ENCODE results near the gene LRRC49.
A peak's percentile ranks its signal among the peaks of the same experiment; 100 is the strongest.
"Not testable (repeated sequence)": the region's sequence is repeated elsewhere in the genome, so short reads cannot be mapped to it uniquely, and the experiment has no call there.

Gene LRRC49

GRCh38 chr15:70920981-70921696 is 28.5 kb downstream of the LRRC49 start:
- no peak overlapping the region for H3K4me3 ChIP-seq
- H3K4me1 ChIP-seq, result no peaks in the 10 kb centered on the region
- no peaks in the 10 kb centered on the region for H3K36me3 ChIP-seq (replicated peaks)
- H3K27me3 ChIP-seq (ENCODE audit: low read depth), result no peaks in the 10 kb centered on the region
- no peak for DNase-seq (ENCODE audit: low spot score in 2 of 2)
- in situ Hi-C loops (cut with MboI; ENCODE audit: low sequenced_read_pairs), result no loop called here
- H3K9me3 ChIP-seq, result no peaks in the 10 kb centered on the region

- DNase-seq (ENCODE audit: low spot score in 2 of 2), result no peak
- H3K4me1 ChIP-seq, result peaks cover 3% of the 10 kb centered on the region; the same call in 1 of the 2 replicates
- H3K36me3 ChIP-seq (replicated peaks), result no peaks in the 10 kb centered on the region
- in situ Hi-C loops (cut with MboI; ENCODE audit: low sequenced_read_pairs), result no loop called here
- no peaks in the 10 kb centered on the region for H3K9me3 ChIP-seq
- H3K4me3 ChIP-seq, result no peak overlapping the region
- no peaks in the 10 kb centered on the region for H3K27me3 ChIP-seq (ENCODE audit: low read depth)
Observed at GRCh38 chr15:70922119-70922518, 29.5 kb downstream of the LRRC49 start.

GRCh38 chr15:70923311-70924080 is 30.9 kb downstream of the LRRC49 start:
- no peaks in the 10 kb centered on the region for H3K9me3 ChIP-seq
- no peaks in the 10 kb centered on the region for H3K27me3 ChIP-seq (ENCODE audit: low read depth)
- no peaks in the 10 kb centered on the region for H3K36me3 ChIP-seq (replicated peaks)
- H3K4me3 ChIP-seq, result no peak overlapping the region
- no peak for DNase-seq (ENCODE audit: low spot score in 2 of 2)
- peaks cover 3% of the 10 kb centered on the region; the same call in 1 of the 2 replicates for H3K4me1 ChIP-seq
- in situ Hi-C loops (cut with MboI; ENCODE audit: low sequenced_read_pairs), result no loop called here

GRCh38 chr15:70926914-70927313 is 34.3 kb downstream of the LRRC49 start:
- H3K27me3 ChIP-seq (ENCODE audit: low read depth); H3K9me3 ChIP-seq; H3K4me1 ChIP-seq; DNase-seq (ENCODE audit: low spot score in 2 of 2); H3K36me3 ChIP-seq (replicated peaks); H3K4me3 ChIP-seq; in situ Hi-C loops (cut with MboI; ENCODE audit: low sequenced_read_pairs): not testable (repeated sequence)

GRCh38 chr15:70931821-70932220 is 39.2 kb downstream of the LRRC49 start:
- H3K4me1 ChIP-seq, result peaks cover 12% of the 10 kb centered on the region
- H3K27me3 ChIP-seq (ENCODE audit: low read depth), result no peaks in the 10 kb centered on the region
- in situ Hi-C loops (cut with MboI; ENCODE audit: low sequenced_read_pairs), result no loop called here
- no peaks in the 10 kb centered on the region for H3K36me3 ChIP-seq (replicated peaks)
- H3K9me3 ChIP-seq, result no peaks in the 10 kb centered on the region
- no peak for DNase-seq (ENCODE audit: low spot score in 2 of 2)
- no peak overlapping the region for H3K4me3 ChIP-seq

- H3K36me3 ChIP-seq (replicated peaks), result no peaks in the 10 kb centered on the region
- in situ Hi-C loops (cut with MboI; ENCODE audit: low sequenced_read_pairs), result no loop called here
- no peaks in the 10 kb centered on the region for H3K9me3 ChIP-seq
- DNase-seq (ENCODE audit: low spot score in 2 of 2), result no peak
- no peak overlapping the region for H3K4me3 ChIP-seq
- H3K27me3 ChIP-seq (ENCODE audit: low read depth), result no peaks in the 10 kb centered on the region
- peaks cover 14% of the 10 kb centered on the region for H3K4me1 ChIP-seq
Observed at GRCh38 chr15:70932397-70932796, 39.8 kb downstream of the LRRC49 start.

- Histone ChIP-seq H3K4me3 (no peak overlapping the region), H3K4me1 (peaks cover 16% of the 10 kb centered on the region), H3K9me3 (no peaks in the 10 kb centered on the region), H3K27me3 (ENCODE audit: low read depth) (no peaks in the 10 kb centered on the region), H3K36me3 (replicated peaks) (no peaks in the 10 kb centered on the region)
- in situ Hi-C loops (cut with MboI; ENCODE audit: low sequenced_read_pairs), result no loop called here
- DNase-seq (ENCODE audit: low spot score in 2 of 2), result no peak
Observed at GRCh38 chr15:70933411-70933810, 40.8 kb downstream of the LRRC49 start.

- Histone ChIP-seq H3K27me3 (ENCODE audit: low read depth) (no peaks in the 10 kb centered on the region), H3K9me3 (no peaks in the 10 kb centered on the region), H3K36me3 (replicated peaks) (no peaks in the 10 kb centered on the region), H3K4me3 (no peak overlapping the region), H3K4me1 (peaks cover 16% of the 10 kb centered on the region)
- in situ Hi-C loops (cut with MboI; ENCODE audit: low sequenced_read_pairs), result no loop called here
- DNase-seq (ENCODE audit: low spot score in 2 of 2), result no peak
Observed at GRCh38 chr15:70935631-70936030, 43.0 kb downstream of the LRRC49 start.

GRCh38 chr15:70936326-70936725 is 43.7 kb downstream of the LRRC49 start:
- peak; percentile 65 to 75 for DNase-seq (ENCODE audit: low spot score in 2 of 2)
- in situ Hi-C loops (cut with MboI; ENCODE audit: low sequenced_read_pairs), result no loop called here
- Histone ChIP-seq H3K36me3 (replicated peaks) (no peaks in the 10 kb centered on the region), H3K27me3 (ENCODE audit: low read depth) (no peaks in the 10 kb centered on the region), H3K9me3 (no peaks in the 10 kb centered on the region), H3K4me1 (peaks cover 16% of the 10 kb centered on the region), H3K4me3 (no peak overlapping the region)

- H3K36me3 ChIP-seq (replicated peaks); H3K4me3 ChIP-seq; H3K27me3 ChIP-seq (ENCODE audit: low read depth); H3K9me3 ChIP-seq; DNase-seq (ENCODE audit: low spot score in 2 of 2); H3K4me1 ChIP-seq; in situ Hi-C loops (cut with MboI; ENCODE audit: low sequenced_read_pairs): not testable (repeated sequence)
Observed at GRCh38 chr15:70943285-70943684, 50.7 kb downstream of the LRRC49 start.

GRCh38 chr15:70947351-70948335 is 55.0 kb downstream of the LRRC49 start:
- Histone ChIP-seq H3K9me3 (peaks cover 6% of the 10 kb centered on the region; the same call in 1 of the 2 replicates), H3K27me3 (ENCODE audit: low read depth) (no peaks in the 10 kb centered on the region), H3K4me1 (no peaks in the 10 kb centered on the region), H3K36me3 (replicated peaks) (no peaks in the 10 kb centered on the region), H3K4me3 (no peak overlapping the region)
- no peak for DNase-seq (ENCODE audit: low spot score in 2 of 2)
- in situ Hi-C loops (cut with MboI; ENCODE audit: low sequenced_read_pairs), result no loop called here

GRCh38 chr15:70950953-70951352 is 58.3 kb downstream of the LRRC49 start:
- in situ Hi-C loops (cut with MboI; ENCODE audit: low sequenced_read_pairs), result no loop called here
- Histone ChIP-seq H3K4me3 (no peak overlapping the region), H3K4me1 (no peaks in the 10 kb centered on the region), H3K9me3 (peaks cover 6% of the 10 kb centered on the region; the same call in 1 of the 2 replicates), H3K27me3 (ENCODE audit: low read depth) (no peaks in the 10 kb centered on the region), H3K36me3 (replicated peaks) (no peaks in the 10 kb centered on the region)
- DNase-seq (ENCODE audit: low spot score in 2 of 2), result no peak

- Histone ChIP-seq H3K4me1 (no peaks in the 10 kb centered on the region), H3K4me3 (no peak overlapping the region), H3K9me3 (peaks cover 6% of the 10 kb centered on the region; the same call in 1 of the 2 replicates), H3K27me3 (ENCODE audit: low read depth) (no peaks in the 10 kb centered on the region), H3K36me3 (replicated peaks) (no peaks in the 10 kb centered on the region)
- in situ Hi-C loops (cut with MboI; ENCODE audit: low sequenced_read_pairs), result no loop called here
- no peak for DNase-seq (ENCODE audit: low spot score in 2 of 2)
Observed at GRCh38 chr15:70954171-70954570, 61.5 kb downstream of the LRRC49 start.
